DMS53 treated with DMSO at 0.1 percent for 48 hours (cell line): ENCODE results near the gene CAMTA1.
"Not testable (repeated sequence)": the region's sequence is repeated elsewhere in the genome, so short reads cannot be mapped to it uniquely, and the experiment has no call there.

Source experiments
- DNase-seq: peaks from one replicate; lab custom pipeline; 2025; ENCODE audit not compliant: unreplicated experiment; lab: John Stamatoyannopoulos, UW

The CAMTA1 gene, protein sequence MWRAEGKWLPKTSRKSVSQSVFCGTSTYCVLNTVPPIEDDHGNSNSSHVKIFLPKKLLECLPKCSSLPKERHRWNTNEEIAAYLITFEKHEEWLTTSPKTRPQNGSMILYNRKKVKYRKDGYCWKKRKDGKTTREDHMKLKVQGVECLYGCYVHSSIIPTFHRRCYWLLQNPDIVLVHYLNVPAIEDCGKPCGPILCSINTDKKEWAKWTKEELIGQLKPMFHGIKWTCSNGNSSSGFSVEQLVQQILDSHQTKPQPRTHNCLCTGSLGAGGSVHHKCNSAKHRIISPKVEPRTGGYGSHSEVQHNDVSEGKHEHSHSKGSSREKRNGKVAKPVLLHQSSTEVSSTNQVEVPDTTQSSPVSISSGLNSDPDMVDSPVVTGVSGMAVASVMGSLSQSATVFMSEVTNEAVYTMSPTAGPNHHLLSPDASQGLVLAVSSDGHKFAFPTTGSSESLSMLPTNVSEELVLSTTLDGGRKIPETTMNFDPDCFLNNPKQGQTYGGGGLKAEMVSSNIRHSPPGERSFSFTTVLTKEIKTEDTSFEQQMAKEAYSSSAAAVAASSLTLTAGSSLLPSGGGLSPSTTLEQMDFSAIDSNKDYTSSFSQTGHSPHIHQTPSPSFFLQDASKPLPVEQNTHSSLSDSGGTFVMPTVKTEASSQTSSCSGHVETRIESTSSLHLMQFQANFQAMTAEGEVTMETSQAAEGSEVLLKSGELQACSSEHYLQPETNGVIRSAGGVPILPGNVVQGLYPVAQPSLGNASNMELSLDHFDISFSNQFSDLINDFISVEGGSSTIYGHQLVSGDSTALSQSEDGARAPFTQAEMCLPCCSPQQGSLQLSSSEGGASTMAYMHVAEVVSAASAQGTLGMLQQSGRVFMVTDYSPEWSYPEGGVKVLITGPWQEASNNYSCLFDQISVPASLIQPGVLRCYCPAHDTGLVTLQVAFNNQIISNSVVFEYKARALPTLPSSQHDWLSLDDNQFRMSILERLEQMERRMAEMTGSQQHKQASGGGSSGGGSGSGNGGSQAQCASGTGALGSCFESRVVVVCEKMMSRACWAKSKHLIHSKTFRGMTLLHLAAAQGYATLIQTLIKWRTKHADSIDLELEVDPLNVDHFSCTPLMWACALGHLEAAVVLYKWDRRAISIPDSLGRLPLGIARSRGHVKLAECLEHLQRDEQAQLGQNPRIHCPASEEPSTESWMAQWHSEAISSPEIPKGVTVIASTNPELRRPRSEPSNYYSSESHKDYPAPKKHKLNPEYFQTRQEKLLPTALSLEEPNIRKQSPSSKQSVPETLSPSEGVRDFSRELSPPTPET (N-terminal part only)

DNA sequence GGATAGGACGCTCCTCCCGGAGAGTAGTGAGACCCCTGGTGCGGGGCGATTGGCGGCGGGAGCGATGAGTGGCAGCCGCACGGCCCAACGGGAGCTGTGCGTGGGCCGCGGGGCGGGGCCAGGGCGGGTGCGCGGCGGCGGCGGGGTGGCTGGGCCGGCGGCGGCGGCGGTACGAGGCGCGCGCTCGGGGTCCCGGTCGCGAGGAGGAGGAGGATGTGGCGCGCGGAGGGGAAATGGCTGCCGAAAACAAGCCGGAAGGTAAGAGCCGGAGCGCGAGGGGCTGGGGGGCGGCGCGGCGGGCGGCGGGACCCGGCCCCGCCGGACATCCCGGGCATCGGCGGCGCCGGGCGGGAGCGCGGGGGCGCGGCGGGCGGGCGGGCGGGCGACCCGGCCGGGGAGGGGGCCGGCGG is at the start of gene CAMTA1:
CAMTA1 (plus strand) TSS at position 137 of the 410 bp plus-strand sequence; CDS start at position 214, 77 bp downstream.
- no peak for DNase-seq

DNA sequence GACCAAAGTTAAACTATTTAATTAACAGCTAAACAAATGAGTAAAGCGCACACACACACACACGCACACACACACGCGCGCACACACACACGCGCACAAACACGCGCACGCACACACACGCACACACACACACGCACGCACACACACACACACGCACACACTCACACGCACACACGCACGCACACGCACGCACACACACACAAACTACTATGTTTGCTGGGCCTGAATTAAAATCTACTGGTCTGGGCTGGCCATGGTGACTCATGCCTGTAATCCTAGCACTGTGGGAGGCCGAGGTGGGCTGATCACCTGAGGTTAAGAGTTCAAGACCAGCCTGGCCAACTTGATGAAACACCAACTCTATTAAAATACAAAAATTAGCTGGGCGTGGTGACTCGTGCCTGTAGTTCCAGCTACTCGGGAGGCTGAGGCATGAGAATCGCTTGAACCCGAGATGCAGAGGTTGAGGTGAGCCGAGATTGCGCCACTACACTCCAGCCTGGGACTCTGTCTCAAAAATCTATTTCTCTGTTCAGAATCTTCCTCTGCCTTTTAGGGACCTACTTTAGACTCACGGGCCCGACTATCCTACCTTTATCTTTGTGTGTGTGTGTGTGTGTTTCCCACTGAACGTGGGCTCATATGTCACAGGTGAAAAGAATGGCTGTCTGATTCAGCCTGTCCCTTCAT is 46.1 kb upstream of the CAMTA1 start:
- DNase-seq: no peak

DNA sequence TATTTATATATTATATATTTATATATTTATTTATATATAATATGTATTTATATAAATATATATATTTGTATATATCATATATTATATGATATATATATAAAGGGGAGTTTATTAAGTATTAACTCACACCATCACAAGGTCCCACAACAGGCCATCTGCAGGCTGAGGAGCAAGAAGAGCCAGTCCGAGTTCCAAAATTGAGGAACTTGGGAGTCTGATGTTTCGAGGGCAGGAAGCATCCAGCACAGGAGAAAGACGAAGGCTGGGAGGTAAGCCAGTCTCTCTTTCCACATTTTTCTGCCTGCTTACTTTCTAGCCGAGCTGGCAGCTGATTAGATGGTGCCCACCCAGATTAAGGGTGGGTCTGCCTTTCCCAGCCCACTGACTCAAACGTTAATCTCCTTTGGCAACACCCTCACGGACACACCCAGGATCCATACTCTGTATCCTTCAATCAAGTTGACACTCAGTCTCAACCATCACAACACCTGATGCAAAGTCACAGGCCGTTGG is 42.5 kb upstream of the CAMTA1 start:
- DNase-seq: not testable (repeated sequence)

DNA sequence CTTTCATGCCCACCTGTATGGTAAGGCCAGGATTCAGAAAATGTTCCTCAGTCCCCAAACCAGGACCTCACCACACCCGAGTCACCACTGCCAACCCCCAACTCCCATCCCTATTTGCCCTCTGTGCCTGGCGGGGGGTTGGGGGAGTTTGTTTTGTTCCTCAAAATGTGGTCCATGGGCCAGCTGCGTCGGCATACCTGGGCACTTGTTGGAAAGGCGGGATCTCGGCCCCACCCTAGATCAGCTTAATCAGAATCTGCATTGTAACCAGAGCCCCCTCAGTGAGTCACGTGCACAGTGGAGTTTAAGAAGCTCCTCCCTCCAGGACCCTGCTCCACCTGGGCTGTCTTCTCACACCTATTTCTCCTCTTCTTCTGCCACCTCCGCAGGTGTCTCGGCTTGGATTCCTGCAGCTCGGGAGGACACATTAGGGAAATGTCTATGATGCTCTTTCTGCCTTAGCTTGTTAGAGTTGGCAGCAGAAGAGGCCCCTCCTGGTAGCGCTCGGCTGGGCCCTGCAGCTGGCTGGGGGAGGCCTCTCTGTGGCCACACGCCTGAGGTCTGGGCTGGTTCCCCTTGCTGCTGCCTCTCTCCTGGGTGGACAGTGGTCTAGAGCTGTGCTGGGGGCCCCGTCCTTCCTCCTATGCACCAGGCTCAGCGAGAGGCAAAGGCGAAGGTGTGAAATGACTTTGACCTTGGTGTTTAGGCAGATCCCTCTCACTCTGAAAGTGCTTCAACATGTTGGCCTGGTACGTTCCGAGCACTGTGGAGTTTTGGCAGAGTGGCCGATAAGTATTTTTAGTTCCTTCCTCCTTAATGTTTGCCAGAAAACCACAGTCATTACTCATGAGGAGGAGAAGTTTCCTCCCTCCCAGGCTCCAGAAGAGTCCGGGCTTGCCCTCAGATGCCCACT is 41.8 kb upstream of the CAMTA1 start:
- no peak for DNase-seq

DNA sequence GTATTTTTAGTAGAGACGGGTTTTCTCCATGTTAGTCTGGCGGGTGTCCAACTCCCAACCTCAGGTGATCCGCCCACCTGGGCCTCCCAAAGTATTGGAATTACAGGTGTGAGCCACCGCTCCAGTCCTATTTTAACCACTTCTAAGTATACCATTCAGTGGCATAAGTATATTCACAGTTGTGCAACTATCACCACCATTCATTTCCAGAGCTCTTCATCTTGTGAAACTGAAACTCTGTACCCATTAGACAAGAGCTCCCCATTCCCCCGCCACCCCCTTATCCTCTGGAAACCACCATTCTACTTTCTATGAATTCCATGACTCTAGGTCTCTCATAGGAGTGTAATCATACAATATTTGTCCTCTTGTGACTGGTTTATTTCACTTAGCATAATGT is 40.2 kb upstream of the CAMTA1 start:
- no peak for DNase-seq

DNA sequence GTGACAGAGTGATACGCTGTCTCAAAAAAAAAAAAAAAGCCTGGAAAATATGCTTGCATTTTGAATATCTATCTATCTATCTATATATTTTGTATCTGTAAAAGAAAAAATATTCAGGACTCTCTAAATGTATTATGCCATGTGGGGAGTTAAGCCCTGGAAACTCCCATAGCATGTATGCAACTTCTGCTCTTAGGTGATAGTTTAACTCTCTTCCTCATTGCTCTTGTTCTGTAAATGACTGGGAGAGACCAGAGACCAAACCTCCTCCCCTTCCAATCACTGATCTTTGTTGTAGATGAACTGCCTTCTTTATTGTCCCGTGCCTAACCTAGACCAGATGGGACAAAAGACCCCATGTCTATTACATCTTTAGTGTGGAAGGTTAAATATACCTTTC is 37.6 kb upstream of the CAMTA1 start:
- no peak for DNase-seq

DNA sequence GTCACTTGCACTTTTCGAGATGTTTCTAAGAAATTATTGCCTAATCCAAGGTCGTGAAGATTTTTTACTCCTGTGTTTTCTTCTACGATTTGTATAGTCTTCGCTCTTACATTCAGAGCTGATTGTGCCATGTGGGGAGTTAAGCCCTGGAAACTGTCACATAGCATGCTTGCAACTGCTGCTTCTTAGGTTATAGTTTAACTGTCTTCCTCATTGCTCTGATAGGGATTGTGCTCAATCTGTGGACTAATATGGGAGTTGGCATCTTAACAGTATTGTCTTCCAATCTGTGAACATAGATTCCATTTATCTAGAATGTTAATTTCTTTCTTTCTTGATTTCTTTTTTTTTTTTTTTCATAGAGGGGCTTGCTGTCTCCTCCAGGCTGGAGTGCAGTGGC is 34.8 kb upstream of the CAMTA1 start:
- no peak for DNase-seq

DNA sequence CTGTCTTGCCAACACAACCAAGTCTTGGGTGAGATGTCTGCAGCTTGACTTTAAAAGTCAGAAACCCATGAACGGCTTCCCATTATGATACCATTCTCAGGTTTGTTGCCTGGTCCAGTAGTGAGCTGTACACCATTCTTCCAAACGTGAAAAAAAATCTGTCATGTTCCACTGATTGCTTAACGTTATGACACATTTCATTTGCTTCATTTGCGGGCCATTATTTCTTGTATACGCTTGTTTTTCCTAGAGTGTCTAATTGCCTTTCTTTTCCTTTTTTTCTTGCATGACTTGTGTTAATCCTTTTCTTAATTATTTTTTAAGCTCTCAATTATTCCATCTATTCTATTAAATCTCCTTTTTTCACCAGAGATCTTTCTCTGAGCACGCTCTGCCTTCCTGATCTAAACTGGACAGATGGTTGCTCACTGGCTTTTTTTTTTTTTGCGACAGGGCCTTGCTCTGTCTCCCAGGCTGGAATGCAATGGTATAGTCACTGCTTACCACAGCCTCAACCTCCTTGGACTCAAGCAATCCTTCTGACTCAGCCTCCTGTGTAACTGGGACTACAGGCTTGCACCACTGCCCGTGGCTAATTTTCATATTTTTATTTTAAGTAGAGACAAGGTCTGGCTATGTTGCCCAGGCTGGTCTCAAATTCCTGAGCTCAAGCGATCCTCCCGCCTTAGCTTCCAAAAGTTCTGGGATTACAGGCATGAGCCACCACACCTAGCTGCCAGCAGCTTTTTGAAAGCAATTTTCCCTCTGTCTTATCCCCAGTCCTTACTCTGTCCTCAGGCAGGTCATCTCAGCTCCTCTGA is 31.7 kb upstream of the CAMTA1 start:
- no peak for DNase-seq

DNA sequence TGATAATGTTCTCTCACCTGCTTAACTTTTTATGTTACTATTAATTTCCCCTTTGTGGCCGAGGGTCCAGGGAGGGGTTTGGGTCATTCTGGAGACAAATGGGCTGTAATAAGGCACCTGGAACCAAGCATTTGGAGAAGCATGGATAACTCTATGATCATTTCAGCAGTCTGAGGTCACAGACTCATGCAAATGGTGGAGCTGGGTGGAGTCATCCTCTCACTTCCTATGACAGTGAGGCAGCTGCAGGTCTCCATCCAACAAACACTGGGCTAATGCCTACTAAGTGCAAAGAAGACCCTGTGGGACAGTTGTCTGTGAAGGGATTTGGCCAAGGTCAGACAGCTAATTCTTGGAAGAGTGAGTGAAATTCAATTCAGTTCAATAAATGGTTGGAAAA is 28.8 kb upstream of the CAMTA1 start:
- no peak for DNase-seq

DNA sequence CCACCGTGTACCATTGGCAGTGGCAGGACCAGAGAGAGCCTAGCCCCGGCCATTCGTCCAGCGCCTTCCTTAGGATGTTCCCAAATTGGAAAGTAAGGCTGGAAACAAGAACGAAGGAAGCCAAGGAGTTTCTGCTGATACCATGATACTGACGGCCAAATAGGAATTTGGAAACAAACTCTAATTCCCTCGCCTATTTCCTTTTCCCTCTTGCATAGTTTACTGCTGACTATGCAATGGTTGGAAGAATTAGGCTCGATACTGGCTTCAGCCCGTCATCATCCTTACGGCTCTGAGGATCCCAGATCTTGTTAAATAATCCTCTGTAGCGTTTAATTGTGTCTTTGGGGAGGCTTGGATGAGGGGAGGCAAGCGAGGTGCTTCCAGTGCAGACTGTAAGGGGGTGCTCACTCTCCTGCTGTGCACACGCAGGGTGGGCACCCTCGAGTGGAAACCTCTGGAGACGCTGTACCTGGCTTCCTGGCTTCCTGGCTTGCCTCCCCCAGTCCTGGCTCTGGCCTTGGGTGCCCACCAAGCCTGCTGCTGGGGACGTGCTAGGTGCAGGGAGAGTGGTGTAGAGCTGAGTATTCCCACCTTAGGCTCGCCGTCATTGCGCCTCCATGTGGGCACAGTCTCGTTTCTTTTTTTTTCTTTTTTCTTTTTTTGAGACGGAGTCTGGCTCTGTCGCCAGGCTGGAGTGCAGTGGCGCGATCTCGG is 27.4 kb upstream of the CAMTA1 start:
- DNase-seq: no peak

DNA sequence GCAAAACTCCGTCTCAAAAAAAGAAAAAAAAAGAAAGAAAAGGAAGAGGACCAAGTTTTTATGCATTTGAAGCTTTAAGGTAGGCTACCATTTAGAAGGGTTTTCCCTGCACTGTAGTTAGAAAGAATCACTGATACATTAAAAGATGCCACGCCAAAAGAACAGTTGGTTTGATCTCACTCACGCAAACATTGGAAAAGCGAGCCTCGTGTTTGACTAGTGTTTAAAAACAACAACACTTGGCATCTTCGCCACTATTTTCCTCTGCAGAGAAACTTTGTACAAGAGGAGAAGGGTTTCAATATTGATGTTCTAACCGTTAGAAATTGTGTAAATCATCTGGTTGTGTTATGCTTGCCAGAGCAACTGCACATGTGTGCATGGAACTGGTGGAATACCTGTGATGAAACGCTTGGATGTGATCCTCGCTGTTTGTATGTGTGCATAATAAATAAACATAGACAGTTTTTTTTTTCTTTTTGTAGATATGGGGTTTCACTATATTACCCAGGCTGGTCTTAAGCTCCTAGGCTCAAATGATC is 24.0 kb upstream of the CAMTA1 start:
- no peak for DNase-seq

DNA sequence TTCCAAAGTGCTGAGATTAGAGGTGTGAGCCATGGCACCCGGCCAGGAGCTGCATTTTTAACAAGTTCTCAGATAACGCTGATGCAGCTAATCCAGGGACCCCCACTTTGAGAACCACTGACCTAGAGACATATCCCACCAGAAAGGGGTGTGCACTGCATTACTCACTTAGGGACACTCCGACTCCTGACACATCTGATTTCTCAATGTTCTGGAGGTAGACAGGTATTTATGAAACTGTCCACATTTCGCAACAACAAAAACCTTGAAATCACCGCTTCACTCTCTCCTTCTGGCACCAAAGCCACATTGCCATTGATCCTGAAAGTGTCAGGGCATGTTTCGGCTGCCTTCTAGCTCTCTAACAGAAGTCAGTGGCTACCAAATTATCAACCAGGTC is 23.2 kb upstream of the CAMTA1 start:
- no peak for DNase-seq

DNA sequence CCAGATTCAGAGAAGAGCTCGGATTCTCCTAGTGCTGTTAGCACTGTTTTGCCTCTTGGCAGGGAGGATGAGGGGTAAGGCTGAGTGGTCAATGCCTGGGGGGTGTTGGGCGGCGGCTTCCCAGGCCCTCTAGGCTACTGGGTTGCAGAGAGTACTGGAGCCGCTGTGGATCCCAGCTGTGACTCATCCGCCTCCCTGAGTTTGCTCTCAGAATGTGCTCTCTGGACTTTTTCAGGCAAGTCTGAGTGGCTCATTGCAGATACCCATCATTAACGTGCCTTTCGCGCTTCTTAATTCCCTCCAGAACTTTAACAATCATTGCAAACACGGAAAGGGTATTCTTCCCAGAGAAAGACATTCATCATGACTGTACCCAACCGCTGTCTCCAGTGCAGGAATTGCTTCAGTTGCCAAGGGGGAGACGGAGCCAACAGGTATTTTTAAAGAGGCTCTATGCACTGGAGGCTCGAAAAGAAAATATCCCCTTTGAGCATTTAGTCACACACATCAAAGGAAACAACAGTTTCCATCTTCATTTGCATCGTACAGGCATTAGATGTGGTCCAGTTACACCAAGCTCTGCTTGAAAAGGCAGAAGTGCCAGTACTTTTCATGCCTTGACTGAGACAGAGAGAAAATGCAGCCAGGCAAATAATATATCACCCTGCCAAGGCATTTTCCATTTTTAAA is 14.4 kb upstream of the CAMTA1 start:
- no peak for DNase-seq

DNA sequence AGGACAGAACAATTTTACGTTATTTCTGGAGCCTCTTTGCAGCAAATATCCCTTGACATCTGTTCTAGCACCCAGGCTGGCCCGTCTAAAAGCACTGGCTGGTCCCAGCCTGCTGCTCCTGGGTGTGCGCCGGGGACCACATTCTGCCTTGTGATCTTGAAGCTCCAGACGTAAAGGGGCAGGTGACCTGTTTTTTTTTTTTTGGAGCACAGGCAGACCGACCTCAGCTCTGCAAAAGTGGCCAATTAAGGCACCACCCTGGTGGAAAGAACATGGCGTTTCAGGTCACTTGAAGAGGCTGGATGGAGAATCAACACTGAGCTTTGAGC is 13.8 kb upstream of the CAMTA1 start:
- no peak for DNase-seq

DNA sequence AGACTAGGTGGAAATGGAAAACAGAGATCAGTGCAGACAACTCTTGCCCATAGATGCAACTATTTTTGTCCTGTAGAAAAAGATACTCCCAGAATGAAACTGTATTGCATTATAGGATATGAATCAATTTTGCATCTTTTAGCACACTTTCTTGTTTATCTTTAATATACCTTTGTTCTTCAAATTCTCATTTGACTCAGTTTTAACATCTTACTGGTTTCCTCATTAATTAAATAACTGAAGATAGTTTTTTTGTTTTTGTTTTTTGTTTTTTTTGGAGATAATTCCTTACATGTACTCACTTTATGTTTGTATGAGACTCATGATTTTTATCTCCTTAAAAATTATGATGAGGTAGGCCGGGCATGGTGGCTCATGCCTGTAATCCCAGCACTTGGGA is 10.9 kb upstream of the CAMTA1 start:
- DNase-seq: no peak

DNA sequence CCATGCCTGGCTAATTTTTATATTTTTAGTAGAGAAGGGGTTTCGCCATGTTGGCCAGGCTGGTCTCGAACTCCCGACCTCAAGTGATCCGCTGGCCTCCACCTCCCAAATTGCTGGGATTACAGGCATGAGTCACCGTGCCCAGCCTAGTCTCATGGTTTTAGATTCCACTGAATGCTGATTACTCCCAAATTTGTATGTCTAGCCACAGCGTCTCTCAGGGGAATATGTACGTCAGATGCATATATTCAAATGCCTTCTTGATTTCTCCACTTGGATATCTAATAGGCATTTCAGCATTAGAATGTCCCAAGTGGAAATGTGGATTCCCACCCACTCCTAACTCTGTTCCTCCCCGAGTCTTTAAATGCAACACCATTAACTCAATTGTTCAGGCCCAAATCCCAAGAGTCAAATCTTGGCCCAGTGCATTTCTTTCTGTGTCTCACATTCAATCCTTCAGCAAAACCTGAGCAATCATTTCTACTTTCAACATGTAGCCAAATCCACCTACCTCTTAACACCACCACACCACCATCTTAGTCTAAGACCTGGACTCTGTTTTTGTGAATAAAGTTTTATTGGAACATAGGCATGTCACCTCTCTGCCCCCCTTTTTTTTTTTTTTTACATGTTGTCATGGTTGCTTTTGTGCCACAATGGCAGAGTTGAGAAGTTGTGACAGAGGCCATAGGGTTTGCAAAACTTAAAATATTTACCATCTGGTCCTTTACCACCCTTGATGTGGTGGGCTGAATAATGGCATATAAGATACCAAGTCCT is 9.8 kb upstream of the CAMTA1 start:
- no peak for DNase-seq
